ENCODE data around the gene SLC17A8.

SLC17A8 gene

GRCh38 chr12:100326208-100326607 is 30.7 kb upstream of the SLC17A8 start:
- H3K27ac ChIP-seq: no peak overlapping the region
- TF ChIP-seq CTCF (conservative IDR thresholded peaks at IDR 0.05; ENCODE audit: low read depth, low read length): no peak
- no peaks in the 10 kb centered on the region for H4K20me1 ChIP-seq (ENCODE audit: insufficient read depth)
- peaks cover 56% of the 10 kb centered on the region for H3K4me1 ChIP-seq (ENCODE audit: low read depth, poor library complexity, severe bottlenecking)
- no peak overlapping the region for H3K4me3 ChIP-seq (IDR thresholded peaks at IDR 0.05; ENCODE audit: insufficient read depth, low read depth, low read length)
- H3K79me2 ChIP-seq (ENCODE audit: insufficient read depth, low read depth): no peaks in the 10 kb centered on the region
- no peak overlapping the region for H3K4me2 ChIP-seq
- no peaks in the 10 kb centered on the region for H3K27me3 ChIP-seq (ENCODE audit: insufficient read depth, low read depth)
- no peaks in the 10 kb centered on the region for H3K36me3 ChIP-seq (ENCODE audit: insufficient read depth)
- no peak overlapping the region for H2AFZ ChIP-seq (ENCODE audit: low read depth)
- no peak overlapping the region for H3K9ac ChIP-seq

- no peaks in the 10 kb centered on the region for H3K79me2 ChIP-seq (ENCODE audit: insufficient read depth, low read depth)
- H3K4me3 ChIP-seq (IDR thresholded peaks at IDR 0.05; ENCODE audit: insufficient read depth, low read depth, low read length): no peak overlapping the region
- no peak overlapping the region for H2AFZ ChIP-seq (ENCODE audit: low read depth)
- no peaks in the 10 kb centered on the region for H3K36me3 ChIP-seq (ENCODE audit: insufficient read depth)
- peak overlapping the region; percentile 51 for H3K4me2 ChIP-seq
- peaks cover 46% of the 10 kb centered on the region for H3K4me1 ChIP-seq (ENCODE audit: low read depth, poor library complexity, severe bottlenecking)
- TF ChIP-seq CTCF (conservative IDR thresholded peaks at IDR 0.05; ENCODE audit: low read depth, low read length): no peak
- H3K27ac ChIP-seq: peak overlapping the region; percentile 90
- H3K9ac ChIP-seq: peak overlapping the region; percentile 28; the same call in 1 of the 2 replicates
- no peaks in the 10 kb centered on the region for H4K20me1 ChIP-seq (ENCODE audit: insufficient read depth)
- H3K27me3 ChIP-seq (ENCODE audit: insufficient read depth, low read depth): no peaks in the 10 kb centered on the region
Measured at GRCh38 chr12:100329800-100330199, 27.1 kb upstream of the SLC17A8 start.

GRCh38 chr12:100331871-100332270 is 25.0 kb upstream of the SLC17A8 start:
- Histone ChIP-seq H3K36me3 (ENCODE audit: insufficient read depth) (no peaks in the 10 kb centered on the region), H3K27me3 (ENCODE audit: insufficient read depth, low read depth) (no peaks in the 10 kb centered on the region), H3K79me2 (ENCODE audit: insufficient read depth, low read depth) (no peaks in the 10 kb centered on the region), H3K4me1 (ENCODE audit: low read depth, poor library complexity, severe bottlenecking) (peaks cover 40% of the 10 kb centered on the region), H3K4me3 (IDR thresholded peaks at IDR 0.05; ENCODE audit: insufficient read depth, low read depth, low read length) (no peak overlapping the region), H3K4me2 (no peak overlapping the region), H3K9ac (no peak overlapping the region), H4K20me1 (ENCODE audit: insufficient read depth) (no peaks in the 10 kb centered on the region), H3K27ac (no peak overlapping the region), H2AFZ (ENCODE audit: low read depth) (no peak overlapping the region)
- TF ChIP-seq CTCF (conservative IDR thresholded peaks at IDR 0.05; ENCODE audit: low read depth, low read length): no peak

- no peak overlapping the region for H3K27ac ChIP-seq
- no peaks in the 10 kb centered on the region for H3K79me2 ChIP-seq (ENCODE audit: insufficient read depth, low read depth)
- H3K4me3 ChIP-seq (IDR thresholded peaks at IDR 0.05; ENCODE audit: insufficient read depth, low read depth, low read length): no peak overlapping the region
- H3K27me3 ChIP-seq (ENCODE audit: insufficient read depth, low read depth): no peaks in the 10 kb centered on the region
- H3K36me3 ChIP-seq (ENCODE audit: insufficient read depth): no peaks in the 10 kb centered on the region
- H3K4me2 ChIP-seq: no peak overlapping the region
- H4K20me1 ChIP-seq (ENCODE audit: insufficient read depth): no peaks in the 10 kb centered on the region
- H2AFZ ChIP-seq (ENCODE audit: low read depth): no peak overlapping the region
- H3K9ac ChIP-seq: no peak overlapping the region
- no peak for TF ChIP-seq CTCF (conservative IDR thresholded peaks at IDR 0.05; ENCODE audit: low read depth, low read length)
- peaks cover 33% of the 10 kb centered on the region for H3K4me1 ChIP-seq (ENCODE audit: low read depth, poor library complexity, severe bottlenecking)
Measured at GRCh38 chr12:100332852-100333251, 24.0 kb upstream of the SLC17A8 start.
